Fibroblast of upper back skin (primary cell): ENCODE data around the gene MRGPRD.

Experiments
- DNase-seq: peaks from one replicate; pipeline ENCODE4 v3.0.0-alpha.2; 2013

MRGPRD gene

DNA sequence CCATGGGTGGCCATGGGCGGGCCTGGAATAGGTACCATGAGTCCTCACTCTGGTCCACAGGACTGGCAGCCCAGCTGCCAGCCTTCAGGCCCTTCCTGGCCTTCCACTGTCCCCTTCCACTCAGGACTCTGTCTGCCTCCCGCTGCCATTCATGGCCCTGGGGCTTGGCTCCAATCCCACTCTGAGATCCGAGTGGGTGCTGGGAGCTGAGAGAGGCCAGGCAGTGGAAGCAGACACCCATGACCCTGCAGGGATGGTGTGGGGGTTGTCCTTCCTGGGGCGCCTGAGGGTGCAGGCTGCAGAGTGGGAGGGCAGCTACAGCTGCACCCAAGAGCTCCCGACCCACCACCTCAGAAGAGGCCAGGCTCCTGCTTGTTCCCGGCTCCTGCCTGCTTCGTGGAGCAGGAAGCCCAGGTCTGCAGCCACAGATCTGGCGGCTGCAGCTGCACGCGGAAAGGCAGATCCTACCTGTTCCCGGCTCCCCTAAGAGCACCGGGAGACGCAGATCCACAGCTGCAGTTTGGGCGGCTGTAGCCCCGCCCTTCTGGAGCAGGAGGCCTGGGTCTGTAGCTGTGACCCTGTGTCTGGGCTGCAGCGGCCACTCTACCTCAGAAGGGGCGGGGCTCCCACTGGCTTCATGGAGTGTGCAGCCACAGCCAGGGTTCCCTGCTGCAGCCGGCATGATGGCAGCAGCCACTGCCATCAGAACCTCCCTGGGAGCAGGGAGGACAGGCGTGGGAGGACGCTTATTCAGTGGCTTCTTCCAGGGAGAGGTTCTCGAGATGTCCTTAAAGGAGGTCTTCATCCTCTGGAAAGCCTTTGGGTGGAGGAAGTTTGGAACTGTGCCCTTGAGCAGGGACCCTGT, 49.6 kb downstream of the MRGPRD start:
- DNase-seq = no peak
